ENCODE results near the gene MCC.

The MCC gene

GRCh38 chr5:113358696-113359095, 129.6 kb downstream of the MCC start:
- no peak for DNase-seq

GRCh38 chr5:113357696-113358476, 130.4 kb downstream of the MCC start:
- DNase-seq = no peak

GRCh38 chr5:113356487-113356886, 131.8 kb downstream of the MCC start:
- no peak for DNase-seq

- no peak for DNase-seq
These were observed 134.2 kb downstream of the MCC start for GRCh38 chr5:113354055-113354454.

GRCh38 chr5:113347572-113347971, 140.7 kb downstream of the MCC start:
- no peak for DNase-seq

- no peak for DNase-seq
These were observed 143.0 kb downstream of the MCC start for GRCh38 chr5:113344973-113345940.

GRCh38 chr5:113343343-113343742, 144.9 kb downstream of the MCC start:
- DNase-seq = no peak

GRCh38 chr5:113340537-113340936, 147.7 kb downstream of the MCC start:
- DNase-seq = no peak

- no peak for DNase-seq
These were observed 149.6 kb downstream of the MCC start for GRCh38 chr5:113338628-113339027.

- DNase-seq = no peak
These were observed 150.5 kb downstream of the MCC start for GRCh38 chr5:113337515-113338415.

GRCh38 chr5:113336975-113337374, 151.3 kb downstream of the MCC start:
- DNase-seq = no peak

- no peak for DNase-seq
These were observed 154.8 kb downstream of the MCC start for GRCh38 chr5:113333411-113333810.

GRCh38 chr5:113331209-113331551, 157.1 kb downstream of the MCC start:
- no peak for DNase-seq

GRCh38 chr5:113330533-113331208, 157.6 kb downstream of the MCC start:
- no peak for DNase-seq

GRCh38 chr5:113329981-113330380, 158.3 kb downstream of the MCC start:
- DNase-seq = no peak

GRCh38 chr5:113325054-113325453, 163.2 kb downstream of the MCC start:
- DNase-seq = no peak

GRCh38 chr5:113321276-113321675, 167.0 kb downstream of the MCC start:
- DNase-seq = no peak

GRCh38 chr5:113320273-113320780, 167.9 kb downstream of the MCC start:
- no peak for DNase-seq

- DNase-seq = no peak
These were observed 168.8 kb downstream of the MCC start for GRCh38 chr5:113319256-113320053.

- no peak for DNase-seq
These were observed 170.6 kb downstream of the MCC start for GRCh38 chr5:113317636-113318035.

- no peak for DNase-seq
These were observed 177.0 kb downstream of the MCC start for GRCh38 chr5:113311301-113311700.

Data from NCI-H2029 (cell line).